GM12875 (cell line): ENCODE data around the gene STIL.

ENCODE experiments used
- H3K4me3 ChIP-seq: one replicate; pipeline ENCODE4 v1.5.1; 2011; ENCODE audit warnings: low read depth, low read length, control low read depth
- TF ChIP-seq, protein P1 (sequence below): IDR thresholded peaks from 2 replicates; pipeline ENCODE4 v1.5.1; 2011; ENCODE audit warnings: low read depth, mild to moderate bottlenecking, control low read depth, inconsistent platforms, low read length, moderate library complexity, borderline replicate concordance; ENCODE audit not compliant: insufficient read depth

Gene STIL

GRCh38 chr1:47216278-47217059 lies 97.5 kb downstream of the STIL start:
- no peak overlapping the region for H3K4me3 ChIP-seq
- TF ChIP-seq, protein P1, sequence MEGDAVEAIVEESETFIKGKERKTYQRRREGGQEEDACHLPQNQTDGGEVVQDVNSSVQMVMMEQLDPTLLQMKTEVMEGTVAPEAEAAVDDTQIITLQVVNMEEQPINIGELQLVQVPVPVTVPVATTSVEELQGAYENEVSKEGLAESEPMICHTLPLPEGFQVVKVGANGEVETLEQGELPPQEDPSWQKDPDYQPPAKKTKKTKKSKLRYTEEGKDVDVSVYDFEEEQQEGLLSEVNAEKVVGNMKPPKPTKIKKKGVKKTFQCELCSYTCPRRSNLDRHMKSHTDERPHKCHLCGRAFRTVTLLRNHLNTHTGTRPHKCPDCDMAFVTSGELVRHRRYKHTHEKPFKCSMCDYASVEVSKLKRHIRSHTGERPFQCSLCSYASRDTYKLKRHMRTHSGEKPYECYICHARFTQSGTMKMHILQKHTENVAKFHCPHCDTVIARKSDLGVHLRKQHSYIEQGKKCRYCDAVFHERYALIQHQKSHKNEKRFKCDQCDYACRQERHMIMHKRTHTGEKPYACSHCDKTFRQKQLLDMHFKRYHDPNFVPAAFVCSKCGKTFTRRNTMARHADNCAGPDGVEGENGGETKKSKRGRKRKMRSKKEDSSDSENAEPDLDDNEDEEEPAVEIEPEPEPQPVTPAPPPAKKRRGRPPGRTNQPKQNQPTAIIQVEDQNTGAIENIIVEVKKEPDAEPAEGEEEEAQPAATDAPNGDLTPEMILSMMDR, result no peak

- TF ChIP-seq, protein P1, result no peak
- H3K4me3 ChIP-seq, result no peak overlapping the region
Observed at GRCh38 chr1:47215713-47216112, 98.2 kb downstream of the STIL start.

DNA sequence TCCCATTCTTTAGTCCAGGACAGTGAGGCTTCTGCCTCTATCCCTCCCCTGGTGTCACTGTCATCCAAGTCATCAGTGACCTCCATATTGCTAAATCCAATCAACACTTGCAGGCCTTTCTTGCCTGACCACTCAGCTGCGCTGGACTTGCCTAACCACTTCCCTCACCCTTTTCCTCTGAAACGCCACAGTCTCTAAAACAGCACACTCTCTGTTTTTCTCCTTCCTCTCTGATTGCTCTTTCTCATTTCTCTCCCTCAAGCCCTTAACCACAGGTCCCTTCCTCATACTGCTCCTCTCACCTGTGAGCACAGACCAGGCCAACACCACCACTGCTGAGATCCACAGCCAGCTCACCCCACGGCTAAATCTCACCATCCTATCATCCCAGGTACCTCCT lies 99.4 kb downstream of the STIL start:
- H3K4me3 ChIP-seq, result no peak overlapping the region
- TF ChIP-seq, protein P1, result no peak

- no peak overlapping the region for H3K4me3 ChIP-seq
- TF ChIP-seq, protein P1, result no peak
Observed at GRCh38 chr1:47213230-47213963, 100.5 kb downstream of the STIL start.

- TF ChIP-seq, protein P1, result no peak
- no peak overlapping the region for H3K4me3 ChIP-seq
Observed at GRCh38 chr1:47212636-47213229, 101.2 kb downstream of the STIL start.

- TF ChIP-seq, protein P1, result no peak
- H3K4me3 ChIP-seq, result no peak overlapping the region
Observed at GRCh38 chr1:47211796-47212269, 102.1 kb downstream of the STIL start.
